AG20443 (cell line): ENCODE measurements around the gene DSG2.
"Not testable (repeated sequence)": the region's sequence is repeated elsewhere in the genome, so short reads cannot be mapped to it uniquely, and the experiment has no call there.

ENCODE experiments used
- DNase-seq: peaks from one replicate; pipeline ENCODE4 v3.0.0; 2012; ENCODE audit warnings: low spot score, mixed read lengths

Gene DSG2

DNA sequence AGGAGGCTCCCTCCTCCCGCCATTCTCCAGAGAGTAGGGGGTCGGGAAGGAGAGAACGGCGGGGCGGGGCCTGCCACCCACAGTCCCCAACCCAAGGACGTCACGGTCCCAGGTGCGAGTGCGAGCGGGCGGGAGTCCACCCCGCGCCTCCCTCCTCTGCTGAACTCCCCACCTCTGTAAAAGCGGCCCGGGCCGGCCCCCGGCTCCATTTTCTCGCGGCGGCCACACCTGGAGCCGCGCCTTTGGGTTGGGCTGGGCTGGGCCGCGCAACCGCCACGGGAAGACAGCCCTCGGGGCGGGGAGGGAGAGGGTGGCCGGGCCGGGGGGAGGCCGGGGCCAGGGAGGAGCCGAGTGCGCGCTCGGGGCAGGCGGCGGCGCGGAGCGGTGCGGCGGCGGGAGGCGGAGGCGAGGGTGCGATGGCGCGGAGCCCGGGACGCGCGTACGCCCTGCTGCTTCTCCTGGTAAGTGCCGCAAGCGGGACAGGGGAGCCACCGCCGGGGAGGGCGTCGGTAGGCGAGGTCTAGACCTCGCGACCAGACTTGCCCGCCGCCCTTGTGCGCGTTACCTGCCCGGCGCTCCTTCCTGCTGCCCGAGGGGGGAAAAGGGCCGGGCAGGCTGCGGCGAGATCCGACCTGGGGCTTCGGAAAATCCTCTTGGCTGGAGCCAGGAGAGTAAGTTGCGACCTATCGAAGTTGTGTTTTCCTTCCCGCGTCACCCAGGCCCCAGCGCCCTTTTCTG is at the start of gene DSG2:
Gene DSG2 (plus strand): TSS at position 342 of the 738 bp plus-strand sequence. CDS start 75 bp downstream, at position 417.
- peak; percentile 35 for DNase-seq

DNA sequence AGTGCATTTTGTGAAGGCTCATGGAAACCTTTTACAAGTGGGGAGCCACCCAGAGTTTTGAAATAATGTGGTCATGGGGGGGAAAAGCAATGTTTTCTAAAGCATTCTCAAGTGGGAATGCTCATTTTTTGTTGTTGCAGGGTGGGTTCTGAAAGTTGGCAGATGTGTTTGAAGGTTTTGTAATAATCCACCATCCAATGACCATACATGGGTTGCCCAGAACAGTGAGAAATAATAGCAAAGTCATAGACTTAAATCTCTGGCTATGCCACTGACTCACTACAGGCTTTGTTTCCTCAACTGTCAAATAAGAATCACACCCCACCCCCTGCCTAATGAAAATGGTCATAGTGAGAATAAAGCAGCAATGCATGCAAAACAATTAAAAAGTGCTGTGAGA is 47.6 kb upstream of the DSG2 start:
- DNase-seq = no peak

DNA sequence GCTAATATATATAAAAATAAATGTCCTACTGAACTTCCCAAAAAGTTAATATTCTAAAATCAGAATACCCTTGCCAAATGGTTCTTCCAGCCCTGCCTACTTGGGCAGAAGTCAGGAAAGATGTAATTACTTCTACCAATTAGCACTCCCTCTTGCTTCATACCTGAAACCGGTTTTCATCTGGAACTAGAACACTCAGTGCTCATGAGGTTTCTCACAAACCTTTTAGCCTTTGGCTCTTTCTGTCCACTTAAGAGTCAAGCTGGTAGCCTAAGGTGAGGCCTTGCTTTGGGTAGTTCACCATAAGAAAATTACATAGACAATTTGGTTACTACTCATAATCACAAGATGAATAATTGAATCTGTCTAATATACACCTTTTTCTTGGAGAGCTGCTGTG is 46.4 kb upstream of the DSG2 start:
- DNase-seq = no peak

DNA sequence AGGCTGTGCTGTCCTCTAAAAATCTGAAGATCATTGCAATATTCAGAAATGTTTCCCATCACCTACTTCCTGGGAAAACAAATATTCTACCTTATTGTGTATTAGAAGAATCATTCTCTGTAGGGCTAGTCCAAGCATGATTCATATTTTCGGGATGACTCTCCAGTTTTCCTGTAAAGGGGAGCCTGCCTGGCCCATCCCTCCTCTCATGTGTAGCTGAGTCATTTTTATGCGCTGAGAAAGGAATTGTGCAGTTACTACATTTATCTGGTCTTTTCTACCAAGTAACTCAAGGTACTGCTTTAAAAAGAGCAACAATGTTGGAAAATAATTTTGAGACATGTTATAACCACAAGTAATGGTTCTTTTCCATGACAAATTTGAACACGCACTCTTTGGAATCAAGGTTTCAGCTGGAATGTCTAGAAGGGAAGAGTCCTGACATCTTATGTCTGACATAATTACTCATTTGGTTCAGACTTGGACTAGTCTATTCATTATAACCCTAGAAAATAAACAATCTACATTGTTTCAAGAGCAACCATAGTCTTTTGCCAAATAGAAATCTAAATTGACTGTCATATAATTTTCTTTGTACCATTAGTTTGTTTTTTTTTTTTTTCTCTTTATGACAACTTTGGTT is 43.8 kb upstream of the DSG2 start:
- DNase-seq = no peak

DNA sequence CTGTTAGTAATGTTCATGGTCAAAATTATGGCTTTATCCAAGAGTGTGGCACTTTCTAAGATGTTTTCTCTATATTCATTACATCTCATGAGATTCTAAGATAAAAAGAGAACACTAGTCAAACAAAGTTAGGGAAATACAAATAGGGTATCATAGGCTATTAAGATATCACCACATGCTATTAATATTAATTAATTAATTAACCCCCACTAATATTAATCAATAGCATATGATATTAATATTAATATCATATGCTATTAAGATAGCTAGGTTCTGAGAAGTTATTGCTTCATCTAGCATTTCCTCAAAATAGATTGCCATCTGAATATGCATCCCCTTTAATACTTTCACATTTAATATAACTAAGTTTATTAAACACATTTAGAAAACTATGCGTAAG is 28.3 kb upstream of the DSG2 start:
- DNase-seq = no peak

DNA sequence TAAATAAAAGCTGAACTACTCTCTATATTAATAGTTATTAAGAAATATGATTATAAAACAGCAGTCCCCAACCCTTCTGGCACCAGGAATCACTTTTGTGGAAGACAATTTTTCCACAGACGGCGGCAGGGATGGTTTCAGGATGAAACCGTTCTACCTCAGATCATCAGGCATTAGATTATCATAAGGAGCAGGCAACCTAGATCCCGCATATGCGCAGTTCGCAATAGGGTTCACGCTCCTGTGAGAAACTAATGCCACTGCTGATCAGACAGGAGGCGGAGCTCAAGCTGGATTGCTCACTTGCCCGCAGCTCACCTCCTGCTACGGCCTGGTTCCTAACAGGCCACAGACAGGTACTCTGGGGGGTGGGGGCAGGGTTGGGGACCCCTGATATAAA is 19.3 kb upstream of the DSG2 start:
- DNase-seq = no peak

DNA sequence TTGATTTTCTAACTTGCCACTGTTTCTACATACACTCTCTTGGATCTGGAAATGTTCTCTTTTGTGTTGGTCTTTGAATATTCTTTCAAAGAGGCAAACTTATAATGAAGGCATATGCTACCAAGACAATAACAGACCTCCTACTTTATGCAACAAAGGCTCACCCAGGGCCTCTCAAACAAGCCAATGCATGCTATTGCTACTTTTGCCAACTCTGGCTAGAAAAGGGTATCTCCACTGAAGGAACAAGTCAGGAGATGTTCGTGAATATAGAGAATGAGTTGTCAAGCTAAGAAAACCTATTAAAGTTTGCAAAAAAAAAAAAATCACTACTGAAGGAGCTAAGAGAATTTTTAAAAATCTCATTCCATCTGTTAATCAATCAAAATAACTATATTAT is 15.9 kb upstream of the DSG2 start:
- no peak for DNase-seq

DNA sequence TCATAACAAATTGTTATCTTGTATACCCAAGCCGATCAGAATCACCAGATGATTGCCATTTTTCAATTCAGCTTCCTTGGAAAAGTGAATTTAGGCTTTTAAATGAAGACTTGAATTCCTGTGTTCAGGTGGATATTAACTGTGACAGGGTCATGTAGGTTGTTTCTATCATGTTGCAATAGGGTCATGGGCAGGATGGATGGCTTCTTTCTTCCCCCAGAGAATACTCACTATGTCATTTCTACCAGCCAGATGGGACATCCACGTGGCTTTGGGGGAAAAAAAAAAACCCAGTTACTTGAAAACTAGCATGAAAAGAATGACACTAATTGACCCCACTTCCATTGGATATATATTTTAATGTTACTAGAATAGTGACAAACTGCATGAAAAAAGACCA is 14.6 kb upstream of the DSG2 start:
- DNase-seq = no peak

DNA sequence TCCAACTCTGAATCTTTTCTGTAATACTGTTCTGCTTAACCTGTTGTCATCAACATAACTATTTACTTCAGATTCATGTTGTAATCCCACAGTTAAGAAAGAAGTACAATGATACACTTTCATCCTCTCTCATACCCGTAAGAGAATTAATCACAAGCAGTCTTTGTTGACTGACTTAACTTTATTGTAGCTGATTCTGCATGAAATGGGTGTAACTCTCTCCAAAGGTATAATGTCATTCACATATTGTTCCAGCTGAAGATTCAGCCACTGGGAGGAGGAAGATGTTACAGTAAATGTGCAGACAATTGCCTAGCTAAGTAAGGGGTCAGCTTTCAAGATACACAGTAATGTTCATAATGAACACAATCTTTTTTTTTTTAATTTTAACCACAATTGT is 13.5 kb upstream of the DSG2 start:
- DNase-seq = no peak

DNA sequence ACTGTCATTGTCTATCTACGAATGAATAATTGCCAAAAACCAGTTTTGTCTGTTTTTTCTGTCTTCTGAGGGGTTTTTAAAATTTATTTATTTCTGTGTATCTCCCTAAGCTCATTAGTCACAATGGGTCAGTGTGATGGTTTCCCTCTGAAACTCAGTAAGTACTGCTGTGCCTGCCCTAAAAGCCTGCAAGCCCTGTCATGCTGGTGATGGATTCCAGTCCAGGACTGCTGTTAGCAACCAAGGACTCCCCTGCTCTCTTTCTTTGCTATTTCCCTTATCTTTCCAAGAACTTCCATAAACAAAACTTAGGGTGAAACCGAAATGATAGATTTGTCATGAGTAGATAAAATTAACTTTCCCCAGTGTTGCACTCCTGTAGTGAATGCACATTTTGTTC is 11.8 kb upstream of the DSG2 start:
- DNase-seq = no peak

DNA sequence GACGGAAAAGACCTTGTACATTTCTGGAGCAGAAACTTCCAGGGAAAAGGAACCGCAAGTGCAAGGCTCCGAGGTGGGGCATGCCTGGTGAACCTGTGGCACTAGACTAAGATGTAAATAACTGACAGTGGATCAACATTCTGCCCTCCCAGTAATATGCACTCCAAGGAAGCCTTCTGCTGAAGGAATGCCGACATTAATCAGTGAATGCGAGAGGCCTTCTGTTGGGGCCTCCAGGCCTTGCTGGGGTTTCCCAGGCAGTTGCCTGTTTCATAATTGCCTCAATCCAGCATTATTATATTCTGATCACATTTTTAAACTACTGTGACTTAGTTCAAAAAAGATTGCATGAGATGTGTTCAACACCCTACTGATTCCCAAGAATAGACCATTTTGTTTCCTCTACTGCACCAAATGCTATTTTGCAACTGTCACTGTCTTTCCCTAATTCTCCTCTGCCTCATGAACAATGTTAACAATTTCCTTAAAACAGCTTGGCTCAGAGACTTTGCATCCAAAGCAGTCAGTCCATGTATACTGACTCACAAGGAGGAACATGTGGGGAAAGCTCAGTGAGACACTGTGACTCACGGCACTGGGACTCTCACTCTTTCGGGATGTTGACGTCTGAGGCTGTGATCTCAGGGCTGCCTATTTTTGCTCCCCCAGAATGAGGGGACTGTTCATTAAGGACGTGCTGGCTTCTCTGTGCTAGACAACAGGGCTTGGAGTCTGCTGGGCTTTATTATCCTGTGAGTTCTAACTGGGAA is 10.5 kb upstream of the DSG2 start:
- DNase-seq = peak; percentile 39

DNA sequence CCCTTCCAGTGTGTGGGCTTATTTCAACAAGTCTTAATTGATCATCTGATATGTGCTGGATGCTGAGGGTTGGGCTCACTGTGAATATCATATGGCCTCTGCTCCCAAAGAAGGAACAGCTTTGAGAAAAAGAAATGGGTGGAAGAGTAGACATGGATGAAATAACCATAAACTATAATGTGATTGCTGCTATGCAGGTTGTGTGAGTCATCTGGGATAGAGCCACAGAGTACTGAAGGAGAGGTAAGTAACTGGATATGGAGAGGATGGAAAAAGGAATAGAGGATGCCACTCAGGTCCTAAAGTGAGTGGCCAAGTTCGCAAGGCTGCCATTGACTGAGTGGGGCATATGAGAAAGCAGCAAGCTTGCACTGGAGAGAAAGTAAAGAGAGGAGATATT is 8.7 kb upstream of the DSG2 start:
- DNase-seq = no peak

DNA sequence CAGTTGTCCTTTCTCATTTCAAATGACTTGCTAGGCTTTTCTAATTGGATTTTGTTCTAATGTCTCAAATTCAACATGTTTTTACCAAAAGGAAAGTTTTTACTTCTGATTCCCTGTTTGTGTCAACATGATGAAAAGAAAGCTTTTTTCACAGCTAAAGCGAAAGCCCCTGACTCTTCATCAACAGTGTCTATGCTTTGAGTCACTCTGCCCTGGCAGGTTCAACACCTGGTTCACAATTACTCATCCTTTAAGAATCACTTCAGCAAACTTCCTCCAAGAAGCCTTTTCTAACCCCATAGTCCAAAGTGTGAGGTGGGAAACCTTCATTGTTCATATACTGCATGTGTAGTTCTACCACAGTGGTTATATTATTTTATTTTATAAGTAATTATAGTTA is 7.6 kb upstream of the DSG2 start:
- DNase-seq = no peak

DNA sequence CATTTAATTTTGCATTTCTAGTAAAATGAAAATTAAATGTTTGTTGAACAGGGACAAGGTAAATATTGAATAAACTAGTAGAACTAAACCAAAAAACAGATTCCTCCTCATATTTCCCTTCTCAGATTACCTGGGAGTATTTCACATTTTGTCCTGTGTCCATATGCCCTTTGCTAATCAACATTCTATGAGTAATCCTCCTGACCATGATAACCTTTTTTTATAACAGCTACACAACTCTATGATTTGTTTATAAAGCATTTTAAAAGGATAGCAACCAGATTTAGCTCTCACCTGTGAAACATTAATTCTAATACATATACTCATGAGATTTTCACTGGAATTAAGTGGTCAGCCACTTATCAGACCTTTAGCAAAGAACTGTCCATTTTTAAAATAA is 7.1 kb upstream of the DSG2 start:
- DNase-seq = no peak

DNA sequence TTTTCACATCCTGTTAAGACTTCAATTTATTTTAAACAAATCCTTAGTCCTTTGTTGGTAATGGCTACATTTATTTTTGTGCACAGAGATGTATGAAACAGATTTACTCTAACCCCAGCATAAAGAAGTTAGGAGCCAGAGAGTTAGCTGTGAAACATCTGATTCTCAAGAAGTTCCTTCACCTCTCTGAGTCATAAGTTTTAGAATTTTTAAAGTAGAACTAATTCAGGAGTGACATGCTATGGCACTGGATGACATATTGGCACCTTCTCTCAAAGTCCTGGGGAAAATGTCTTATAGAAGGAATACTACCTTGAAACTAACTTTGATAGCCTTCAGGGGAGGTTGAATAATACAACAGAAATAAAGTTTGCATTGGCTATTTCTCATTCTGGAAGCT is 6.4 kb upstream of the DSG2 start:
- DNase-seq = no peak

DNA sequence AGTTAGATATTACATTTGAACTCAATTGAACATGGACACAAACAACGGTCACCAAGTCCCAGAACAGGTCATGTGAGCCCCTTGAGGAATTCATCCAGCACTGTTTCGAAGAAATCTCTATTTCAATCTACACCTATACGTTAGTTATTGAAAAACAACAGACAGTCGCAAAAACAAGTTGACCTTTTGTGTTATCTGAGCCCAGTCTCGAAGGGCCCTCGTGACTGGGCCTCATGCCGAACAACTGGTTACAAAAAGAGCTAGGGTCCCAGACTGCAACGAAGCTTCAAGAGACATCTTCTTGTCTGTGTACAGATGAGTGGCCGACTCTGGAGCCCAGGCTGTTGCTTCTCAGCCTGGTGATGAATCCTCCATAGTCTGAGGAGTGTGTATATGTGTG is 5.3 kb upstream of the DSG2 start:
- DNase-seq = no peak

DNA sequence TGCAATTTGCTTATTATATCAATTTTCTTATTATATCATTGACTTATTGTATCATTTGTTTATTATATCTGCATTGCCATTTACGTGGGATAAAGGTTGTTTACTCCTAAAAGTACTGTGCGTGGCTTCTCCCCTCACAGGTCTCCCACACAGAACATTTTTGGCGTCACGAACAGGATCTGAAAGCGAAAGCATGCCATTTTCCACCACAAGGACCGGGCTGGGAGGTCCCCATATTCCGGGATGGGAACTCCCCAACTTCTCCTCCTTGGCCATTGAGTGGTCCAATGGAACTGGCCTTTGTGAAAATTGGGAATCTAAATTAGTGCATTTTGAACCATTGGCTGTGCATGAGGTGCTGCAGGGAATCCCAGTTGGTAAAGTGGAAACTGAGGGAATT is 4.8 kb upstream of the DSG2 start:
- no peak for DNase-seq

DNA sequence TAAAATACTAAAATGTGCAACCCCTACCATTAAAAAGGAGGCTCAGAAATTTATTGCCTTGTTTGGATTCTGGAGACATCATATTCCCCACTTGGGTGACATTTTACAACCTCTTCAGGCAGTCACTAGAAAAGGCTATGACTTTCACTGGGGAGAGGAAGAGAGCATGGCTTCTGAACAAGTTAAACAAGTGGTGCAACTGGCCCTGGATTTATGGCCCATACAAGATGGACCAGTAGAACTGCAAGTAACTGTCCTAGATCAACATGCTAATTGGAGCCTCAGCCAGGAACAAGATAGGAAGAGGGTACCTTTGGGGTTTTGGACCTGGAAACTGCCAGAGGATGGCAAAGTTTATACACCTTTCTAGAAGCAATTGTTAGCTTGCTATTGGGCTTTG is 4.0 kb upstream of the DSG2 start:
- no peak for DNase-seq

DNA sequence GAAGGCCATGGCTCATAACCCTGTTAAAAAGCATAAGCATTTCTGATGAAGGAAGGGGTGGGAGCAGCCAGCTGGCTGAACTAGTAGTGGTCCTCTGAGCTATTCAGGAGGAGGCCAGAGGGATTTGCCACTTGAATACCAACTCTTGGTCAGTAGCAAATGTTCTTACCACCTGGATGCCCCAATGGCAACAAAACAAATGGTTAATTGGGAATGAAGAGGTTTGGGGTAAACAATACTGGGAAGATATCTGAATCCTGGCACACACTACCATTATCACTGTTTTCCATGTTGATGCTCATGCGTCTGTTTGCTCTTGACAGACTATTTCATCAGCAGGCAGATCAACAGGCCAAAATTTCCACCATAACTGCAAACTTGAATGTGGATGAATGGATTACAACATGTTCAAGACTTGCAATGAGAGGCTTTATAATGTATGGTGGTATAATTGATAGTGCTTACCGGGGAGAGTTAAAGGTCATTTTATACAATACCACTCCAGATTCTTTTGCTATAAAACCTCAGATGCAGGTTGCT is 3.2 kb upstream of the DSG2 start:
- DNase-seq = not testable (repeated sequence)

DNA sequence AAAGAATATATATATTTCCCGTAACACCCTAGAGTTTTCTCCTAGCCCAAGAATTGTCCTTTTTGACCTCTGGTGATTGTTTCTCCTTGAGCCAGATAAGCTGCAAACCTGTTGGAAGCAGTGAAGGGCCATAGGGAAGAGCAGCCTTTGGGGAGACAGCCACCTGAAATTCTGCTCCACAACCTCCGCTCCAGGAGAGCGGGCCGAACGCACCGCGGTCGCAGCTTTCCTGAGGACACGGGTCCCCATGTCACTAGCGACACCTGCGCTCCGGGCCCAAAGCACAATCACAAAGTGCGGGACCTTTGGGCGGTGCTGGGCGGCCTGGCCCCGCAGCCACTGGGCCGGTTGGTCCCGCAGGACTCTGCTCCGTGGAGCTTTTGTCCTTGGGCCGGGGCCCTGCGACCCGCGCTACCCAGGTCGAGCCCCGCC is 557 bp upstream of the DSG2 start:
- peak; percentile 7 for DNase-seq

DNA sequence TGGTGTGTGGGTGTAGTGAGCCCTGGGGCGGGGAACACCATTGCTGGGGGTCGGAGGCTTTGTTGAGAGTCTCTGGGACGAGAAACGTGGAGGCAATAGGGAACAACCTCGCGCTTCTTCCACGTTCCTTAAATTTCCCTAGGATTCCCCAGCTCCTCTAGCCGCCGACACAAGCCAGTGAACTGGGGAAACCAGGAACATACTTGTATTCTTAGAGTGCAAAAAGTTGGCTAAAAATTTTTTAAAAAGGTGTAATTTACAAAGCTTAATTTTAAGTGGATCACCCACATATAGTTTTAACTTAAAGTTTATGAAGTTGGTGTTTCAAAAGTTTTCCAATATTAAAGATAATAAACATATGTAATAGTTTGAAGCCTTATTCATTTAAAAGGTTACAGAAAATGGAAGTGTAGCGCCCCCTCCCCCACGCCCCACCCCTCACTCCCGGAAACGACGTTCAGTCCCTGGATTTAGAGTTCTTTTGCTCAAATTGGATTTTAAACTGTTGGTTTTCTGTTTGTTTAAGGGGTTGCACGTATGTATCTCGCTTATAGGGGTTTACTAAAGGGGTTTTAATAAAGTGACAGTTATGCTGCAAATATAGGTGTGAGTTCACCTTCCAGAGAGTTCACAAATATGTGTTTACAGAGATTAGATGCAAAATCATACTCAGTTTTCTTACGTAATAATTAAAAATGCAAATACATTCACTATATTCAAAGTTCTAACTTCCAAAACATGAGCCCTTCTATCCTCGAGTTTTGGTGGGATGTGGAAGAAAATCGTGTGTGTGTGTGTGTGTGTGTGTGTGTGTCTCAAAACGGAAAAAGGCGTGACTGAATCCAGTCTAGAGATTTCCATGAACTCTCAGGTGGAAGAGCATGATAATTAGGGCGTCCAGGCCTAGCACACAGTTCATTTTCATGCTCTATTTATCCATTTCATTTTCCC is 872 bp downstream of the DSG2 start:
- DNase-seq = no peak
